Pancreas (tissue), 10 donors: ENCODE measurements around the gene LINC00305. TPM values are rescaled to one million over a fixed set of nuclear protein-coding genes. Genes with fewer than 3 reads are reported as not detected.
A peak's percentile ranks its signal among the peaks of the same experiment; 100 is the strongest.

ENCODE experiments used
- ATAC-seq, 4 donors: fragments of 200-7000 bp; cut with Tn5 transposase; one replicate each; pipeline versions ENCODE4 v1.8.0 to v1.9.1; 2020; ENCODE audit warnings: mild to moderate bottlenecking in 4 of 4, moderate library complexity in 4 of 4
- DNase-seq, 6 donors: peaks; one replicate each; pipeline ENCODE4 v3.0.0-alpha.2; 2020
- FAIRE-seq: peaks from 2 replicates; lab custom pipeline; 2012; peaks lifted over from hg19 to GRCh38; lab: Jason Lieb, UNC
- H3K27ac ChIP-seq, 4 donors: fragments of 200-600 bp; sonication (generic); 1 replicate in 3 of 4; 2 replicates in 1 of 4; pipeline versions ENCODE4 v1.5.0 to v1.8.0; 2020
- H3K27me3 ChIP-seq, 4 donors: fragments of 200-600 bp; one replicate each; pipeline ENCODE4 v1.8.0; 2021
- H3K36me3 ChIP-seq, 3 donors: fragments of 200-600 bp; sonication (generic) in 1 of 3; one replicate each; pipeline versions ENCODE4 v1.5.0 to v1.8.0; 2020 to 2021
- H3K4me1 ChIP-seq, 3 donors: fragments of 200-600 bp; one replicate each; pipeline ENCODE4 v1.8.0; 2021
- H3K4me3 ChIP-seq, 4 donors: fragments of 200-600 bp; sonication (generic) in 2 of 4; one replicate each; pipeline versions ENCODE4 v1.5.0 to v1.8.0; 2020 to 2021
- H3K9me3 ChIP-seq, 4 donors: fragments of 200-600 bp; one replicate each; pipeline ENCODE4 v1.8.0; 2021
- CTCF ChIP-seq, 4 donors: fragments of 200-600 bp; sonication (generic) in 3 of 4; IDR thresholded peaks; one replicate each; pipeline versions ENCODE4 v1.5.0 to v1.8.0; 2021; ENCODE audit warnings: antibody characterized with exemption in 4 of 4
- WGBS, 2 donors: extraction: QIAGEN DNeasy Blood & Tissue Kit; methylation state at CpG; one replicate each; pipeline ENCODE4 v1.1.7; 2013; 5-methylcytosine and 5-hydroxymethylcytosine counted together
- intact Hi-C, 3 donors: fragments of 100-400 bp; cut with DNase I; formaldehyde crosslinking; loops; one replicate each; pipeline versions ENCODE4 v1.11.1 to v1.14.2; 2022
- polyA plus RNA-seq, 2 donors: library from polyadenylated mRNA; stranded (reverse); fragments of 200-250 nt; gene quantifications; one replicate each; pipeline ENCODE4 v1.2.3, GENCODE V29; 2013
- total RNA-seq, 6 donors: library from RNA; stranded (reverse); fragmentation: NEBNext Ultra II Directional in 4 of 6; extraction: Animal tissue kit (Norgen Biotek cat#: 25700) in 4 of 6; gene quantifications; one replicate each; pipeline versions ENCODE4 v1.2.1 to v1.2.4, GENCODE V29; 2021 to 2023
- donor health status: healthy with polysubstance abuse.
- donor health status: DM: no; HTN: no; CAD: no; lungs with moderate emphysema.
- donor health status: DM: no; HTN: no; CAD: no.
- donor health status: control.
- donor health status: control.
- donor health status: Bipolar disorder and iron deficiency.
- donor health status: DM: yes; HTN: yes; CAD: no.
- donor health status: DM: no; HTN: no; CAD: no.
- donor health status: DM: no; HTN: no; CAD: no.
- donor health status: DM: yes; HTN: yes; CAD: no.

Gene LINC00305
- total and polyA plus RNA-seq, 8 donors, result 0.09 to 0.23 TPM; not detected in 6

DNA sequence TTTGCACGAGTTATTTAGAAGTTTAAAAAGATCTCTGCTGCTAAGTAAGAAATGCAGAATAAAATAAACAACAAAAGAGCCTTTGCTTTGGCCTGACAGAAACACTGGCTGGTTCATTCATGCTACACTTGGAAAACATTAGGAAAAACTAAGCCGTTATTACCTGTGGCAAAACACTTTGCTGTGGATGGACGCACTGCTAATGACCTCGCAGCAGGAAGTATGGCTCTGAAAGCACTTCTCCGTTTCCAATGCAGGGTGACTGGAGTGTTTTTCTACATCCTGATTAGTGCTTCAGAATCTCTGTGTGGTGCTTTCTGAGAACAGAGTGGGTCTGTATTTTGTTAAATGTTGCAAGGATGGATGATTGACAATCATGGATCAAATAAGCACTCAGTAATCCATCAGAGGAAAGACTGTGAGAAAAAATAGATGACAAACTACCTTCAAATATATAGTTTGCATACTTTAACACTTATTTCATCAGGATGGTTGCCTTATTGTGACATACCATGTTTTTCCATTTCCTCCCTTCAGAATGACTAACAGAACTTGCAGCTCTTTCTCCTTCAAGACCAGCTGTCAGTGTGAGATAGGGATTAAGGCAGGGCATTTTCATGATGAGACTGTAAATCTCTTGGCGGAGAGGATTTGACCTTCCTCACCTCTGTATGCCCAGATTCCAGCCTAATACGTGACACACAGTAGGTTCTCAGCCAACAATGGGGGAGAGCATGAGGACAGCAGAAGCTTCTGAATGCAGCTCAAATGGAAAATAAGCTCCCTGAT is 38.0 kb downstream of the LINC00305 start:
- peak in 2 of 4 donors; percentile 47 to 77 for ATAC-seq
- Histone ChIP-seq H3K9me3 (no peaks in the 10 kb centered on the region), H3K27ac (no peak overlapping the region), H3K27me3 (no peaks in the 10 kb centered on the region), H3K4me1 (no peaks in the 10 kb centered on the region), H3K36me3 (no peaks in the 10 kb centered on the region), H3K4me3 (no peak overlapping the region)
- WGBS, 2 donors, result 51 to 54% methylated on average over 7 of the region's 7 CpGs
- no peak for DNase-seq
- intact Hi-C loops, result no loop called here
- TF ChIP-seq CTCF (IDR thresholded peaks at IDR 0.05), result no peak
- no peak for FAIRE-seq

DNA sequence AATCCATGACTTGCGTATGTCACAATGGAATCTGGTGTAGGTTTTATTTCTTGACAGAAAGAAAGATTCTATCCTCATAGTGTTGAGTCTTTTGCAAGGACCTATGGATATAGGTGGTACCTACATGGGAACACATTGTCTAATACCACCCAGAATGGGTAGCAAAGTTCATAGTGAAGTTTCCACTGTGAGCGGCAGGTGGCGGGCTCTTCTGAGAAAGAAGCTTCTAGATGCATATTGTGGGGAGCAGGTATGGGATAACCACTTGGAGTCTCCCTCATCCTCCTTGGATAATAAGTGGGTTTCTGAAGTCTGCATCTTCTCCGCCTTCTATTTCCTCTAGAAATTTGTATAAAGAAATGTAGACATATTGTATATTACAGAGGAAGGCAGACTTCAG is 44.9 kb downstream of the LINC00305 start:
- no peaks in the 10 kb centered on the region for H3K9me3 ChIP-seq
- 77 to 86% methylated on average over 4 of the region's 4 CpGs for WGBS, 2 donors
- H3K27ac ChIP-seq, result no peak overlapping the region
- DNase-seq, result no peak
- H3K4me3 ChIP-seq, result no peak overlapping the region
- no peaks in the 10 kb centered on the region for H3K4me1 ChIP-seq
- no peak for ATAC-seq
- no peak for FAIRE-seq
- no peaks in the 10 kb centered on the region for H3K27me3 ChIP-seq
- no peak for TF ChIP-seq CTCF (IDR thresholded peaks at IDR 0.05)
- no peaks in the 10 kb centered on the region for H3K36me3 ChIP-seq
- intact Hi-C loops, result no loop called here

GRCh38 chr18:64100116-64100922 is 48.6 kb downstream of the LINC00305 start:
- Histone ChIP-seq H3K27me3 (no peaks in the 10 kb centered on the region), H3K27ac (no peak overlapping the region), H3K36me3 (no peaks in the 10 kb centered on the region), H3K4me3 (no peak overlapping the region), H3K9me3 (no peaks in the 10 kb centered on the region), H3K4me1 (no peaks in the 10 kb centered on the region)
- no peak for FAIRE-seq
- intact Hi-C loops, result no loop called here
- WGBS, 2 donors, result 51% methylated on average over 6 of the region's 6 CpGs
- TF ChIP-seq CTCF (IDR thresholded peaks at IDR 0.05), result no peak
- DNase-seq, result no peak
- ATAC-seq, result peak in 1 of 4 donors; percentile 12

DNA sequence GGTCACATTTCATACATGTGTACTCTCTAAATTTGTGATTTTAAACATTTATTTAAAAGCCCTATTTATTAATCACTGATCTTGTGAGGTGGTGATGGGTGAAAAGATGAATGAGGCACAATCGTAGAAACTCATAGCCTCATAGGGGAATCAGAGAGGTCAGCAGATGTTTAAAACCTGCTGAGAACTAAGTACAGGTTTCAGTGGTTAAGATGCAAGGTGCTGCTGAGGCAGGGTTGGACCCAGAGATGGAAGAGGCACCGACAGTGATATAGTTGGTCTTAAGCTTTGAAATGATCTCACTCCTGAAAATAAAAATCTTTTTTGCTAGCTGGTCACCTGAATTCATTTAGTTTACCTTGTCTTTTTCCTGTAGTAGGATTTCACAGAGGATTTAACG is 49.6 kb downstream of the LINC00305 start:
- DNase-seq (no peak), FAIRE-seq (no peak), ATAC-seq (no peak)
- WGBS, 2 donors, result 74 to 82% methylated on average over 3 of the region's 3 CpGs
- Histone ChIP-seq H3K9me3 (no peaks in the 10 kb centered on the region), H3K4me1 (no peaks in the 10 kb centered on the region), H3K36me3 (no peaks in the 10 kb centered on the region), H3K27ac (no peak overlapping the region), H3K27me3 (no peaks in the 10 kb centered on the region), H3K4me3 (no peak overlapping the region)
- intact Hi-C loops, result no loop called here
- TF ChIP-seq CTCF (IDR thresholded peaks at IDR 0.05), result no peak
